OCI-LY3 (cell line): ENCODE results near the gene TMTC4.

Experiments
- EZH2phosphoT487 ChIP-seq: fragments of 200-600 bp; shearing (Covaris generic); IDR thresholded peaks from 2 replicates; pipeline ENCODE4 v1.6.1; 2018; ENCODE audit warnings: antibody characterized with exemption, mixed run types, low read depth
- TF ChIP-seq, protein P1 (sequence below): fragments of 200-600, 300-600 bp; sonication (generic); IDR thresholded peaks from 2 replicates; pipeline ENCODE4 v1.5.1; 2014; ENCODE audit warnings: antibody characterized with exemption, low read length, low read depth

DNA sequence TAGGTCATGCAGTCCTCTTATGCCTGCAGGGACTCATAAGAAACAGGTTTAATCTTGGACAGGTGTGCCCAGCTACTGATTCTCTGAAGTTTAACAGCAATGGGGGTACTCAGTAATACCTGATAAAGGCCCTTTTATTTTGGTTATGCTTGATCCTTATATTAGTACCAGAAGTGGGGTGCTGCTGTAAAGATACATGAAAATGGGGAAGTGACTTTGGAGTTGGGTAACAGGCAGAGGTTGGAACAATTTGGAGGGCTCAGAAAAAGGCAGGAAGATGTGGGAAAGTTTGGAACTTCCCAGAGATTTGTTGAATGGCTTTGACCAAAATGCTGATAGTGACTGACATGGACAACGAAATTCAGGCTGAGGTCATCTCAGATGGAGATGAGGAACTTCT is 14.6 kb upstream of the TMTC4 start:
- TF ChIP-seq, protein P1, sequence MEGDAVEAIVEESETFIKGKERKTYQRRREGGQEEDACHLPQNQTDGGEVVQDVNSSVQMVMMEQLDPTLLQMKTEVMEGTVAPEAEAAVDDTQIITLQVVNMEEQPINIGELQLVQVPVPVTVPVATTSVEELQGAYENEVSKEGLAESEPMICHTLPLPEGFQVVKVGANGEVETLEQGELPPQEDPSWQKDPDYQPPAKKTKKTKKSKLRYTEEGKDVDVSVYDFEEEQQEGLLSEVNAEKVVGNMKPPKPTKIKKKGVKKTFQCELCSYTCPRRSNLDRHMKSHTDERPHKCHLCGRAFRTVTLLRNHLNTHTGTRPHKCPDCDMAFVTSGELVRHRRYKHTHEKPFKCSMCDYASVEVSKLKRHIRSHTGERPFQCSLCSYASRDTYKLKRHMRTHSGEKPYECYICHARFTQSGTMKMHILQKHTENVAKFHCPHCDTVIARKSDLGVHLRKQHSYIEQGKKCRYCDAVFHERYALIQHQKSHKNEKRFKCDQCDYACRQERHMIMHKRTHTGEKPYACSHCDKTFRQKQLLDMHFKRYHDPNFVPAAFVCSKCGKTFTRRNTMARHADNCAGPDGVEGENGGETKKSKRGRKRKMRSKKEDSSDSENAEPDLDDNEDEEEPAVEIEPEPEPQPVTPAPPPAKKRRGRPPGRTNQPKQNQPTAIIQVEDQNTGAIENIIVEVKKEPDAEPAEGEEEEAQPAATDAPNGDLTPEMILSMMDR: no peak
- no peak for TF ChIP-seq EZH2phosphoT487
